ENCODE results near the gene SUPT5H. TPM values are rescaled to one million over a fixed set of nuclear protein-coding genes. Genes with fewer than 3 reads are reported as not detected.
A peak's percentile ranks its signal among the peaks of the same experiment; 100 is the strongest.

Gene SUPT5H
- total and polyA plus RNA-seq, 2 of the 13 experiments (the other 11 are each of a cell fraction or from before 2014, with no cell fraction given) = 48.2 to 51.7 TPM

DNA sequence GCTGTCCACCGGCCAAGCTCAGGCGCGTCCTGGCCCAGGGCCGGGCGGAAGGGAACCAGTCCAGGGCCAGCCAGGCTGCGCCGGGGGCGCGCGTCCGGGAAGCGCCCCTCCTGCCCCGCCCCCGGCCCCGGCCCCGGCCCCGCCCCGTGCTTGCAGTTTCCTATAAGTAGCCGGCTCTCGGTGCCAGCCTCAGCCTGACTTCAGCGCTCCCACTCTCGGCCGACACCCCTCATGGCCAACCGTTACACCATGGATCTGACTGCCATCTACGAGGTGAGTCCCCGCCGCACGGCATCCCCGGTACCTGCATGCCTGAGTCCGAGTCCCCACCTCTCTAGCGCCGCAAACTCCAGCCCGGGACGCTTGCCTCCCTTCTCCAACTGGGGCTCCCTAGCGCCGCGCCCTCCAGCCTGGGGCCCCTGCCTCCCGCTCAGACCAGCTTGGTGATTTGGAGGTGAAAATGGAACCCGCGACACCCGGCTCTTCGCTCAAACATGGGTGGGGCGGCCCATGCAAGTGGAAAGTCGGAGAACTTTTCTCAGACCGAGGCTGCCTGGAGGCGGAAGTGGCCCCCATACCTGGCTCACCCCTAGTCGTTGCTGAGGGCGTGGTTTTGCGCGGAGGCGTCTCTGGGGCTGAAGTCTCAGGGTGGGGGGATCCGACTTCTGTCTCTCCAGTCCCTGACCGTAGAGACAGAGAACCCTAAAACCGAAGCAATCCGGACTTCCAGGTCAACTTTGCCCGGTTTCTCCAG lies 38.5 kb upstream of the SUPT5H start, which contains the start of gene ZFP36 (continued):
- TF ChIP-seq, protein P1, sequence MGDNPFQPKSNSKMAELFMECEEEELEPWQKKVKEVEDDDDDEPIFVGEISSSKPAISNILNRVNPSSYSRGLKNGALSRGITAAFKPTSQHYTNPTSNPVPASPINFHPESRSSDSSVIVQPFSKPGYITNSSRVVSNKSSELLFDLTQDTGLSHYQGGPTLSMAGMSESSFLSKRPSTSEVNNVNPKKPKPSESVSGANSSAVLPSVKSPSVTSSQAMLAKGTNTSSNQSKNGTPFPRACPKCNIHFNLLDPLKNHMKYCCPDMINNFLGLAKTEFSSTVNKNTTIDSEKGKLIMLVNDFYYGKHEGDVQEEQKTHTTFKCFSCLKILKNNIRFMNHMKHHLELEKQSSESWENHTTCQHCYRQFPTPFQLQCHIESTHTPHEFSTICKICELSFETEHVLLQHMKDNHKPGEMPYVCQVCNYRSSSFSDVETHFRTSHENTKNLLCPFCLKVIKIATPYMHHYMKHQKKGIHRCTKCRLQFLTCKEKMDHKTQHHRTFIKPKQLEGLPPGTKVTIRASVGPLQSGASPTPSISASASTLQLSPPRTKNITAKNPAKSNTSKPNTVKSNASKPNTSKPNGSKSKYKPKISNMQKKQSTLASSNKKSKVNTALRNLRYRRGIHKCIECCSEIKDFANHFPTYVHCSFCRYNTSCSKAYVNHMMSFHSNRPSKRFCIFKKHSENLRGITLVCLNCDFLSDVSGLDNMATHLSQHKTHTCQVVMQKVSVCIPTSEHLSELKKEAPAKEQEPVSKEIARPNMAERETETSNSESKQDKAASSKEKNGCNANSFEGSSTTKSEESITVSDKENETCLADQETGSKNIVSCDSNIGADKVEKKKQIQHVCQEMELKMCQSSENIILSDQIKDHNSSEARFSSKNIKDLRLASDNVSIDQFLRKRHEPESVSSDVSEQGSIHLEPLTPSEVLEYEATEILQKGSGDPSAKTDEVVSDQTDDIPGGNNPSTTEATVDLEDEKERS (CRISPR knock-in tag; IDR thresholded peaks at IDR 0.05) = 0 out of 2 replicates have a peak, but pooled peaks have one; percentile 22
- TF ChIP-seq, protein P2, sequence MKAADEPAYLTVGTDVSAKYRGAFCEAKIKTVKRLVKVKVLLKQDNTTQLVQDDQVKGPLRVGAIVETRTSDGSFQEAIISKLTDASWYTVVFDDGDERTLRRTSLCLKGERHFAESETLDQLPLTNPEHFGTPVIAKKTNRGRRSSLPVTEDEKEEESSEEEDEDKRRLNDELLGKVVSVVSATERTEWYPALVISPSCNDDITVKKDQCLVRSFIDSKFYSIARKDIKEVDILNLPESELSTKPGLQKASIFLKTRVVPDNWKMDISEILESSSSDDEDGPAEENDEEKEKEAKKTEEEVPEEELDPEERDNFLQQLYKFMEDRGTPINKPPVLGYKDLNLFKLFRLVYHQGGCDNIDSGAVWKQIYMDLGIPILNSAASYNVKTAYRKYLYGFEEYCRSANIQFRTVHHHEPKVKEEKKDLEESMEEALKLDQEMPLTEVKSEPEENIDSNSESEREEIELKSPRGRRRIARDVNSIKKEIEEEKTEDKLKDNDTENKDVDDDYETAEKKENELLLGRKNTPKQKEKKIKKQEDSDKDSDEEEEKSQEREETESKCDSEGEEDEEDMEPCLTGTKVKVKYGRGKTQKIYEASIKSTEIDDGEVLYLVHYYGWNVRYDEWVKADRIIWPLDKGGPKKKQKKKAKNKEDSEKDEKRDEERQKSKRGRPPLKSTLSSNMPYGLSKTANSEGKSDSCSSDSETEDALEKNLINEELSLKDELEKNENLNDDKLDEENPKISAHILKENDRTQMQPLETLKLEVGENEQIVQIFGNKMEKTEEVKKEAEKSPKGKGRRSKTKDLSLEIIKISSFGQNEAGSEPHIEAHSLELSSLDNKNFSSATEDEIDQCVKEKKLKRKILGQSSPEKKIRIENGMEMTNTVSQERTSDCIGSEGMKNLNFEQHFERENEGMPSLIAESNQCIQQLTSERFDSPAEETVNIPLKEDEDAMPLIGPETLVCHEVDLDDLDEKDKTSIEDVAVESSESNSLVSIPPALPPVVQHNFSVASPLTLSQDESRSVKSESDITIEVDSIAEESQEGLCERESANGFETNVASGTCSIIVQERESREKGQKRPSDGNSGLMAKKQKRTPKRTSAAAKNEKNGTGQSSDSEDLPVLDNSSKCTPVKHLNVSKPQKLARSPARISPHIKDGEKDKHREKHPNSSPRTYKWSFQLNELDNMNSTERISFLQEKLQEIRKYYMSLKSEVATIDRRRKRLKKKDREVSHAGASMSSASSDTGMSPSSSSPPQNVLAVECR (CRISPR knock-in tag; IDR thresholded peaks at IDR 0.05; ENCODE audit: borderline replicate concordance) = peak; percentile 77
- no peak for TF ChIP-seq KDM1A (CRISPR knock-in tag; IDR thresholded peaks at IDR 0.05)
- no peak for TF ChIP-seq FOXP1 (IDR thresholded peaks at IDR 0.05)
- no peak for TF ChIP-seq FOXP1 (CRISPR knock-in tag; IDR thresholded peaks at IDR 0.05)
- TF ChIP-seq, protein P3, sequence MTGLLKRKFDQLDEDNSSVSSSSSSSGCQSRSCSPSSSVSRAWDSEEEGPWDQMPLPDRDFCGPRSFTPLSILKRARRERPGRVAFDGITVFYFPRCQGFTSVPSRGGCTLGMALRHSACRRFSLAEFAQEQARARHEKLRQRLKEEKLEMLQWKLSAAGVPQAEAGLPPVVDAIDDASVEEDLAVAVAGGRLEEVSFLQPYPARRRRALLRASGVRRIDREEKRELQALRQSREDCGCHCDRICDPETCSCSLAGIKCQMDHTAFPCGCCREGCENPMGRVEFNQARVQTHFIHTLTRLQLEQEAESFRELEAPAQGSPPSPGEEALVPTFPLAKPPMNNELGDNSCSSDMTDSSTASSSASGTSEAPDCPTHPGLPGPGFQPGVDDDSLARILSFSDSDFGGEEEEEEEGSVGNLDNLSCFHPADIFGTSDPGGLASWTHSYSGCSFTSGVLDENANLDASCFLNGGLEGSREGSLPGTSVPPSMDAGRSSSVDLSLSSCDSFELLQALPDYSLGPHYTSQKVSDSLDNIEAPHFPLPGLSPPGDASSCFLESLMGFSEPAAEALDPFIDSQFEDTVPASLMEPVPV (CRISPR knock-in tag; IDR thresholded peaks at IDR 0.05) = 0 out of 2 replicates have a peak, but pooled peaks have one; percentile 57
- peak; percentile 53 for TF ChIP-seq CBX1 (IDR thresholded peaks at IDR 0.05; ENCODE audit: low read depth)
- TF ChIP-seq, protein P4, sequence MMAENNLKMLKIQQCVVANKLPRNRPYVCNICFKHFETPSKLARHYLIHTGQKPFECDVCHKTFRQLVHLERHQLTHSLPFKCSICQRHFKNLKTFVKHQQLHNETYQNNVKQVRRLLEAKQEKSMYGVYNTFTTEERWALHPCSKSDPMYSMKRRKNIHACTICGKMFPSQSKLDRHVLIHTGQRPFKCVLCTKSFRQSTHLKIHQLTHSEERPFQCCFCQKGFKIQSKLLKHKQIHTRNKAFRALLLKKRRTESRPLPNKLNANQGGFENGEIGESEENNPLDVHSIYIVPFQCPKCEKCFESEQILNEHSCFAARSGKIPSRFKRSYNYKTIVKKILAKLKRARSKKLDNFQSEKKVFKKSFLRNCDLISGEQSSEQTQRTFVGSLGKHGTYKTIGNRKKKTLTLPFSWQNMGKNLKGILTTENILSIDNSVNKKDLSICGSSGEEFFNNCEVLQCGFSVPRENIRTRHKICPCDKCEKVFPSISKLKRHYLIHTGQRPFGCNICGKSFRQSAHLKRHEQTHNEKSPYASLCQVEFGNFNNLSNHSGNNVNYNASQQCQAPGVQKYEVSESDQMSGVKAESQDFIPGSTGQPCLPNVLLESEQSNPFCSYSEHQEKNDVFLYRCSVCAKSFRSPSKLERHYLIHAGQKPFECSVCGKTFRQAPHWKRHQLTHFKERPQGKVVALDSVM (CRISPR knock-in tag; IDR thresholded peaks at IDR 0.05) = no peak
- peak; percentile 61 for TF ChIP-seq TBX2 (CRISPR knock-in tag; IDR thresholded peaks at IDR 0.05; ENCODE audit: borderline replicate concordance)
- TF ChIP-seq ATAD3A (CRISPR knock-in tag; IDR thresholded peaks at IDR 0.05) = no peak
- TF ChIP-seq, protein P5, sequence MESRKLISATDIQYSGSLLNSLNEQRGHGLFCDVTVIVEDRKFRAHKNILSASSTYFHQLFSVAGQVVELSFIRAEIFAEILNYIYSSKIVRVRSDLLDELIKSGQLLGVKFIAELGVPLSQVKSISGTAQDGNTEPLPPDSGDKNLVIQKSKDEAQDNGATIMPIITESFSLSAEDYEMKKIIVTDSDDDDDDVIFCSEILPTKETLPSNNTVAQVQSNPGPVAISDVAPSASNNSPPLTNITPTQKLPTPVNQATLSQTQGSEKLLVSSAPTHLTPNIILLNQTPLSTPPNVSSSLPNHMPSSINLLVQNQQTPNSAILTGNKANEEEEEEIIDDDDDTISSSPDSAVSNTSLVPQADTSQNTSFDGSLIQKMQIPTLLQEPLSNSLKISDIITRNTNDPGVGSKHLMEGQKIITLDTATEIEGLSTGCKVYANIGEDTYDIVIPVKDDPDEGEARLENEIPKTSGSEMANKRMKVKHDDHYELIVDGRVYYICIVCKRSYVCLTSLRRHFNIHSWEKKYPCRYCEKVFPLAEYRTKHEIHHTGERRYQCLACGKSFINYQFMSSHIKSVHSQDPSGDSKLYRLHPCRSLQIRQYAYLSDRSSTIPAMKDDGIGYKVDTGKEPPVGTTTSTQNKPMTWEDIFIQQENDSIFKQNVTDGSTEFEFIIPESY (CRISPR knock-in tag; IDR thresholded peaks at IDR 0.05) = no peak
- TF ChIP-seq, protein P6, sequence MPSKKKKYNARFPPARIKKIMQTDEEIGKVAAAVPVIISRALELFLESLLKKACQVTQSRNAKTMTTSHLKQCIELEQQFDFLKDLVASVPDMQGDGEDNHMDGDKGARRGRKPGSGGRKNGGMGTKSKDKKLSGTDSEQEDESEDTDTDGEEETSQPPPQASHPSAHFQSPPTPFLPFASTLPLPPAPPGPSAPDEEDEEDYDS (CRISPR knock-in tag; IDR thresholded peaks at IDR 0.05) = peak; percentile 92
- TF ChIP-seq CCDC6 (CRISPR knock-in tag; IDR thresholded peaks at IDR 0.05) = peak; percentile 73; the same call in 1 of the 2 replicates
- peak; percentile 90 for TF ChIP-seq RBFOX2 (IDR thresholded peaks at IDR 0.05; ENCODE audit: low read depth, low read length)
